ENCODE measurements around the gene CHD9NB. TPM values are rescaled to one million over a fixed set of nuclear protein-coding genes. Genes with fewer than 3 reads are reported as not detected.
"Not testable (repeated sequence)": the region's sequence is repeated elsewhere in the genome, so short reads cannot be mapped to it uniquely, and the experiment has no call there.

The CHD9NB gene
- total RNA-seq, 1 donor from 2014 or later, result 12.3 TPM

- DNase-seq (ENCODE audit: low spot score), result no peak
Measured at GRCh38 chr16:53057658-53058057, 5.0 kb upstream of the CHD9NB start.

GRCh38 chr16:53056392-53056881 is 3.7 kb upstream of the CHD9NB start:
- no peak for DNase-seq (ENCODE audit: low spot score)

- DNase-seq (ENCODE audit: low spot score), result peak; percentile 89
Measured at GRCh38 chr16:53055541-53056391, 3.1 kb upstream of the CHD9NB start.

GRCh38 chr16:53054670-53055485 is 2.2 kb upstream of the CHD9NB start, which contains the start of gene CHD9:
TSS of gene CHD9 (plus strand) at chr16:53054991. CDS start at chr16:53156090, 101,099 bp downstream.
- peak; percentile 90 for DNase-seq (ENCODE audit: low spot score)

- DNase-seq (ENCODE audit: low spot score), result peak; percentile 60
Measured at GRCh38 chr16:53053967-53054669, 1.4 kb upstream of the CHD9NB start.

- not testable (repeated sequence) for DNase-seq (ENCODE audit: low spot score)
Measured at GRCh38 chr16:53051255-53051654, 1.4 kb downstream of the CHD9NB start.

GRCh38 chr16:53048139-53048915 is 4.4 kb downstream of the CHD9NB start:
- no peak for DNase-seq (ENCODE audit: low spot score)

GRCh38 chr16:53047515-53047914 is 5.2 kb downstream of the CHD9NB start:
- not testable (repeated sequence) for DNase-seq (ENCODE audit: low spot score)

GRCh38 chr16:53045341-53046220 is 7.1 kb downstream of the CHD9NB start:
- DNase-seq (ENCODE audit: low spot score), result no peak

GRCh38 chr16:53043986-53044601 is 8.6 kb downstream of the CHD9NB start:
- DNase-seq (ENCODE audit: low spot score), result peak; percentile 38

GRCh38 chr16:53043428-53043831 is 9.3 kb downstream of the CHD9NB start:
- DNase-seq (ENCODE audit: low spot score), result peak; percentile 58

- no peak for DNase-seq (ENCODE audit: low spot score)
Measured at GRCh38 chr16:53042235-53042701, 10.4 kb downstream of the CHD9NB start.

- DNase-seq (ENCODE audit: low spot score), result peak; percentile 94
Measured at GRCh38 chr16:53041320-53042051, 11.2 kb downstream of the CHD9NB start.

- no peak for DNase-seq (ENCODE audit: low spot score)
Measured at GRCh38 chr16:53040788-53041187, 11.9 kb downstream of the CHD9NB start.

- not testable (repeated sequence) for DNase-seq (ENCODE audit: low spot score)
Measured at GRCh38 chr16:53036711-53037110, 16.0 kb downstream of the CHD9NB start.

- no peak for DNase-seq (ENCODE audit: low spot score)
Measured at GRCh38 chr16:53036066-53036465, 16.6 kb downstream of the CHD9NB start.

GRCh38 chr16:53035176-53035942 is 17.3 kb downstream of the CHD9NB start:
- no peak for DNase-seq (ENCODE audit: low spot score)

GRCh38 chr16:53034306-53034705 is 18.4 kb downstream of the CHD9NB start:
- no peak for DNase-seq (ENCODE audit: low spot score)
